Mammary epithelial cell (primary cell): ENCODE data around the gene EEF2K.

Experiments
- CTCF ChIP-seq, 2 donors: IDR thresholded peaks in 1 of 2; conservative IDR thresholded peaks in 1 of 2; 2 replicates each; pipeline ENCODE4 v1.5.1; 2011 to 2012; ENCODE audit warnings: inconsistent platforms in 2 of 2, low read length in 2 of 2, mild to moderate bottlenecking in 2 of 2, control low read depth in 1 of 2, low read depth in 1 of 2; ENCODE audit not compliant: insufficient read depth in 1 of 2; ENCODE audit errors: extremely low read depth in 1 of 2
- EZH2 ChIP-seq: IDR thresholded peaks from 2 replicates; pipeline ENCODE4 v1.6.1; 2012; ENCODE audit warnings: low read length, inconsistent platforms, borderline replicate concordance

DNA sequence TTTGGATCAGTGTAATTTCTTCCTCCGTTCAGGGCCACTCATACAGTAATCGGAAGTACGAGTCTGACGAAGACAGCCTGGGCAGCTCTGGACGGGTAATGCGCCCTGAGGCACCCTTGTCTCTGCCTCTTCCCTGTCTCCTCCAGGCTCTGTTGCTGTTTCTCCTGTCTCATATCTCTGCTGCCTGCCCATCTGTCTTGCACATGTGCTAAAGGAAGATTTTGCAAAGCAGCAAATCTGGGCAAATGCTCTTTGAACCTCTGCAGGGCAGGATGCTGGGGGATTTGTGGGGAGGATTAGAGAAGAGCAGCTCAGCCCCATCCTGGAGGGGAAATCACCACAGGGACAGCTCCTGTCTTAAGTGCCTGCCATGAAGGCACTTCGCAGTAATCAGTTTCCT, 58.7 kb downstream of the EEF2K start:
- no peak for TF ChIP-seq CTCF (conservative IDR thresholded peaks at IDR 0.05 in 1 of 2, IDR thresholded peaks at IDR 0.05 in 1 of 2; ENCODE audit: extremely low read depth in 1 of 2, insufficient read depth in 1 of 2, low read depth in 1 of 2, low read length in 2 of 2)
- no peak for TF ChIP-seq EZH2
